HG02798 (cell line): ENCODE data around the gene CALHM3.

Experiments
- ATAC-seq: cut with Tn5 transposase; IDR thresholded peaks from one replicate; pipeline ENCODE4 v1.9.1; 2021; ENCODE audit warnings: mild to moderate bottlenecking; ENCODE audit not compliant: unreplicated experiment, poor library complexity

Gene CALHM3

DNA sequence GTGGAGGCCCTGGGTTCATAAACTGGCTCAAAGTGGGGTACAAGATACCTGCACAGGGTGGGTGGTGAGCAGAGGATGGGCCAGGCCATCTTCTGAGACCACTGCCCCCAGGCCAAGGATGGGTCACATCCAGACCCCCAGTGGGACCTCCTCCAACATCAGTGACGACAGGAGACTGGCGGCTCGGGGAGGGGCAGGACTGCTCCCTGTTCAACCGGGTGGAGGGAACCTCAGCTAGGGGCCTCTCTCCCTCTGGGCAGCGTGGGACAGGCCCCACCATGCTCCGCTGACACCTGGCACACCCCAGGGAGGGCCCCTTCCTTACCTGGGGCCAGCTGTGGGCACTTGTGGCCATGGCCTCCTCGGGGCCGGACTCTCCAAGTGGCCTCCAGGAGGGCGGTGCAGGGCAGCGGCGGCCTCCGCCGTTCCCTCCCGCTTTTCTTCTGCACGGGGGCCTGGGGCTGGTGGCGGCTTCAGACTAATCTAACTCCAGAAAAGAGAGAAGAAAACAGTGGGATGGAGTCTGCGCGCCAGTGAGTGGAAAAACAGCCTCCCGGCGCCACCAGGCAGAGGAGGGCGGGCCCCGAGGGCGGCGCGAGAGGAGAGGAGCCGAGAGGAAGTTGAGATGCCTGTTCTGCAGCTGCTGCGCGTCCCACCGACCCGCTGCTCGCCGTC lies 27.1 kb downstream of the CALHM3 start, which contains the start of gene CALHM2:
TSS of gene CALHM2 (minus strand) at position 540 of the 675 bp plus-strand sequence. CDS start 2,429 bp downstream, outside the sequence.
- ATAC-seq: peak; percentile 77

DNA sequence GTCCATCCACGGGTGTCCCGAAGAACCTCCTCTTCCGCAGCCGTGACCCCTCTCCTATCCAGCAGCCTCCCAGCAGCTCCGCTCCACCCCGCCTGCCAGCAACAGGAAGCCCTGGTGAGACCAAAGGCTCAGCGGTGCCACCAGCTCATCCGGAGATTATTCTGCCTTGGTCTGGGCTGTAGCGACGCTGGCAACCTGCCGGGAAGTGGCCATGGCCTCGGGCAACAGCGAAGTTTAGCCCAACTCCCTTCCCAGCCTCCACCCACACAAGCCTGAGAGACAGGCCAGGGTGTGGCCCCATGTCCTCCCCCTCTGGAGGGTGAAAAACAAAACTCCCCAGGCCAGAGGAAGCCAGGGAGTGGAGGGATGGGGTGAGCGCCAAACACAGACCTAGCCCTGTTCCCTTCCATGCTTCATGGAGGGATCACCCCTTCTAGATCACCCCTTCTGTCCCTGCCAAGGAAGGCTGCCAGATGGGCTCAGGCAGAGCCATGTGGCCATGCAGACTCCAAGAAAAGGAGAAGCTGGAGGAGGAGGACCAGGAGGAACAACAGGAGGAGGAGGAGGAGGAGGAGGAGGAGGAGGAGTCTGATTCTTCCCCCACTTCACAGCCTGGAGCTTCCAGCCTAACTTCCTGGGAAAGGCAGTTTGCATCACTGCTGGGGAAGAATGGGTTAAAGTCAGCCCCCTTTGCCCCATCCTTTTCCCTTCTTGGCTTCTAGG lies 27.8 kb downstream of the CALHM3 start:
- ATAC-seq: no peak

DNA sequence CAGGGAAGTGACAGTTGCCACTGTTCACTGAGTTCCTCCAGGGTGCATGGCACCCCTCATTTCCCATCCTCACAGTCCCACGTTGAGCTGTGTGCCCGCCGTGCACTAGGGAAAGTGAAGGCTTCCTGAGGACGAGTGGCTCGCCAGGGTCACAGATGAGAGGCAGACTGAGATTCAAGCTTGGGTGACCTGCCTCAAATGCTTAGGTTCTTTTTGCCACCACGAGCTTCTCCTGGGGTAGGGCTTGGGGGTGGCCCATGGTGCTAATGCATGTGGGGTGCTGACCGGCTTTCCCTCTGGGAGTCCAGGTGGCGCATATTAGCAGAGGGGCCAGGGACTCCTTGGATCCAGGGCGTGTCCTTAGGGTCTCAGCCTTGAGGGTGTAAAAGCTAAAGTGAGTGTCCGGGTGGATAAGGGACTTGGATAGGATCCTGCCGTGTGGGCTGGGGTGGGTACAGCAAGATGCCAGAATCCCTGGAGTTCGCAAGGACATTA lies 28.8 kb downstream of the CALHM3 start:
- ATAC-seq: no peak

DNA sequence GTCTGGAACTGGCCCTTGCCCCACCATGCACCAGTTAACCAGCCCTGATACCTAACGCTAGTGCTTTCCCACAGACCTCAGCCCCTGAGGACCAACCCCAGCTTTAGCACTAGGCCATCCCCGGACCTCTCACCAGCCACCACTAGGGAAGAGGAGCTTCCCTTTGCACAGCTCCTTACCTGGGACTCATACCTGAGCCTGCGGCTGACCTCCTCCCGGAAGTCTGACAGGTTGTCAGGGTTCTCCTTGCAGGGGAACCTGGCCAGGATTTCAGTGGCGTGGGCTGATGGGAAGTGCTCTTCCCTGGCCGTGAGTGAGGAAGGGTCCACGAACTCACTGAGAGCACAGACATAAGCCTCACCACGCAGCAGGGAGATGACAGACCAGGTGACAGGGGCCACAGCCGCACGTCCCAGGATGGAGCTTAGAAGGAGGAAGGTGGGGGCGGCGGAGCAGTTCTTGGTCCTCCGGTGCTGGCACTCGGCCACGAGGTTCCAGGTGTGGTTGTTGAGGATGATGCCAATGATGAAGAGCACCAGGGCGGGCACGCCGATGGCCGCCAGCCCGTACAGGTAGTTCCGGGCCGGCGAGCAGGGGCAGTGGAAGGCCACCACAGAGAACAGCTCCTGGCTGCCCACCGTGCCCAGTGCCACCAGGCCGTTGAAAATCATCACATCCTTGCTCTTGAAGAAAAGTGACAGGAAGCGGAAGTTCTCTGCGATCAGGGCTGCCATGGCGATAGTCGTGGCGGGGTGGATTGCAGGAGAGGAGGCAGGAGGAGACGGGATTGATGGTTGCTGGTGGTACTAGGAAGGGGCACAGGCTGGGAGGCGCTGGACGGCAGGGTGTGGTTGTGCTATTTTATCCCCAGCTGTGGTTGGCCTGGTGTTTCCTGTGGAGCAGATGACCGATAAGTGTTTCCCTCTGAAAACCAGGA lies 29.6 kb downstream of the CALHM3 start:
- ATAC-seq: no peak

DNA sequence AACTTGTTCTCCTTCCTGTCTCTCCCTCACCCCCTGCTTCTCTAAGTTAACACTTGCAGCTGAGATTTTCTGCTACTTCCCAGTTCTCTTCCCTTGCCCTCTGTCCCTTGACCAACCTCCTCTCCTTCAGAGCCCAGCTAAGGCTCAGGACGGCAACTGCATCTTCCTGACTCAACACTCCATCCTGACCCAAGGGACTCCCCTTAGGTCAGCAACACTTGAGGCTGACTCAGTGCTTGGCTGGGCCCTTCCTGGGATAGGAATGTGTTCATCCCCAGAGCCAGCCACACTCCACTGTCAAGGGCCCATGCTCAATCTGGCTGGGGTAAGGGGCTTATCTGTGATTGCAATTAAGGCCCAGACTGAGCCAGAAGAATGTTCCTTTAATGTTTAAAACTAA lies 30.3 kb downstream of the CALHM3 start:
- no peak for ATAC-seq

DNA sequence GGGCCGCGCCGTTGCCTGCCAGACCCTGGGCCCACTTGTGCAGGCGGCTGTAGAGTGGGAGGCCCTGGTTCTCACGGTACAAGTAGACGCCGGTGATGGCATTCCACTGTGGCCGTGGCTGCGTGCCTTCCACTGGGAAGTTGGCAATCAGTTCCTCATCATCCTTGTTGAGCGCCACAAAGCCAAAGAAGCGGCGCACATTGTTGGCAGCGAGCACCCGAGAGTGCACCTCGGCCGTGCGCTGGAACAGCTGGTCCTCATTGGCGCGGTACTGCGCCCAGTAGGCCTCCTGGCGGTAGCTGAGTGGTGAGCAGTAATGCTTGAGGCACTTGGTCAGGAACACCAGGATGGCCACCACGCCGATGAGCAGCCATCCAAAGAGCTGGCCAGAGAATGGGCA lies 31.9 kb downstream of the CALHM3 start:
- ATAC-seq: no peak

DNA sequence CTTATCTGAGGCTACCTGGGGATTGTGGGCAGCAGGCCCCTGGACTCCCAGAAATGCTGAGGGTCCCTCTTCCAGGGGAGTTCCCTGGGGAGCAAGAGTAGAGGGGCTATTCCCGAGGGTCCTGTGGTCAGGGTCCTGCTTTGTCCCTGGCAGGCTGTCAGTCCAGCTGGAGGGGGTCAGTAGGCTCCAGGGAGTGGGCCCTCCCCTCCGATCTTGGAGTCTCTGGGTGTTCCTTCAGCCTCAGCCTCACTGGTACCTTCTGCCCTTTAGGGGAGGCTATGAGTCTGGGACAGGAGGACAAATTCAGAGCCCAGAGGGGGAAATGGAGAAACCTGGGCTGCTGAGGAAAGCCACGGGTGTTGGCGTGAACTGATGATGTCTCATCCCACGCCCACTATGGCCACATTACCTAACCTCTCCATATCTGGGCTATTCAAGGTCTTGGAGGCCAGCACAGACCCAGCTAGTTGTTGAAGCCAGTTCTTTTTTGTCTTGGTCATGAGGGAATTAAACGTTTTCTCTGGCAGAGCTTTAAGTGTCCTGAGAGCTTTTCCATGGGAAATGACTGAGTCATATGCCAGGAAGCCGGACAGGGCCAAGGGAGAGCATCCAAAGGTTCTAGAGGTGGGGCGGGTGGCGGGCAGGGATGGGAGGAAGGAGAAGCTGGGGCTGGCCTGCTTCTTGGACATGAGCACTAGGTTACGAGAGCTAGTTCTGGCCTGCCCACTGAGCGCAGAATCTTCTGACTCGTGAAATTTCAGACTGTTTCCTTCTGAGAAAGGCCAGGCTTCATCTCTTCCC lies 33.1 kb downstream of the CALHM3 start:
- no peak for ATAC-seq

DNA sequence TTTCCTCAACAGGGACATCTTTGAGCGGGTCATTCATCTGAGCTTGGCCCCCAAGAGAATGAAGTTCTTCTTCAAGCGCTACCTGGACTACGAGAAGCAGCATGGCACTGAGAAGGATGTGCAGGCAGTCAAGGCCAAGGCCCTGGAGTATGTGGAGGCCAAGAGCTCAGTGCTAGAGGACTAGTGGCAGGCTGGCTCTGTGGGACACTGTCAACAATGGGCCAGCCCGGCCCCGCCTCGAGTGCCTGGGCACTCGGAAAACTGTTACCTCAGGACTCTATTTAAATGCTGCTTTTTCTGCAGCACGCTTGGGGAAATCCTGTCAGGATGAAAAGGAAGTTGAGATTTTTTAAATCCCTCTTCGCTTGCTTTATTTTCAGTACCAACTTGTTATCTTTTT lies 33.7 kb downstream of the CALHM3 start:
- no peak for ATAC-seq

DNA sequence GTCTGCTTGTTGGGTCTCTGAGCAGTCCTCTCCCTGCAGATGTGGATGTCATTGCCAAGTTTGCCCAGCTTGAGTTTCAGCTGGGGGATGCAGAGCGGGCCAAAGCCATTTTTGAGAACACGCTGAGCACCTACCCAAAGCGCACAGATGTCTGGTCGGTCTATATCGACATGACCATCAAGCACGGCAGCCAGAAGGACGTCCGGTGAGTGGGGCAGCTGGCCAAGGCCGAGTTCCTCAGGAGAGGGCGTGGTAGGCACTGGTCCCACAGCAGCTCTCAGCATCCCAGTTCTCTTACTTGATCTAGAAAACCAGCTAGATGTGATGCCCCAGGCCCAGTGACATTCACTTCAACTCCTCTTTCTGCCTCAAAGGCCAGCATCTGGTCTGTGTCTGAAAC lies 34.6 kb downstream of the CALHM3 start:
- no peak for ATAC-seq

DNA sequence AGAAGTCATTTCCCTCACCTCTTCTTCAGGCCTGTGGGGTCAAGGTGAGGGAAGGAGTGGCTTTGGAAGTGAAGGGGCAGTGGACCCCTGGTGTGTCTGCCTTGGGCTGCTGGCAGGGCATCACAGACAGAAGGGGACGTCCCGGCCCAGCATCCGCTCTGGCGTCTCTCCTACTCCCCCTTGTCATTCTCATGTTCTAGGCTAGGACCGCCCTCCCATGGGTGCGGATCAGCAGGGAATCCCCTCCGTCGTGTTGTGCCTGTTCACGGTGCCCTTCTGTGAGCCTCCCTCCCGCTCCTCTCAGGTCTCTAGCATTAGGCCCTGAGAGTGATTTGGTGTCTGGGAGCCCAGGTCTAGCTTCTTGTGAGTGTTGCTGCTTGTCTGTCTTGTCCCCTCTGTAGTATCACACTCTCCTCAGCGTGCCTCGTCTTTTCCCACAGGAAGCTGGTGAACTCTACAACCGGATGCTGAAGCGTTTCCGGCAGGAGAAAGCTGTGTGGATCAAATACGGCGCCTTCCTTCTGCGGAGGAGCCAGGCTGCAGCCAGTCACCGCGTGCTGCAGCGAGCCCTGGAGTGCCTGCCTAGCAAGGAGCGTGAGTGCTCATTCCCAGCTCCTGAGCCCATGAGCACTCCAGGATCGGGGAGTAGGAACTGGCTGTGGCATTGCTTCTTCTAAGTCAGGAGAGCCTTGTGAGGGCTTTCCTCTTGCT lies 35.4 kb downstream of the CALHM3 start:
- no peak for ATAC-seq

DNA sequence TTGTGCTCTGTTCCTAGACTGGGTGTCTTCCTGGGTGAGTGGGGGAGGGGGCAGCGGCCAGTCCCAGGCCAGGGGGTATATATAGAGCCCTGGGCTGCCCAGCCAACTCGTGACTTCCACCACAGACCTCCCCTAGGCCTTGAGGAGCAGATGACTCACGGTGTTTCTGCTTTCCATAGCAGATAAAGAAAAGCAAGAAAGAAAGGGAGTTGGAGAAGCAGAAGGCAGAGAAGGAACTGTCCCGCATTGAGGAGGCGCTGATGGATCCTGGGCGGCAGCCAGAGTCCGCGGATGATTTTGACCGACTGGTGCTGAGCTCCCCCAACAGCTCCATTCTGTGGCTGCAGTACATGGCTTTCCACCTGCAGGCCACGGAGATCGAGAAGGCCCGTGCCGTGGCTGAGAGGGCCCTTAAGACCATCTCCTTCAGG lies 37.0 kb downstream of the CALHM3 start:
- ATAC-seq: no peak

DNA sequence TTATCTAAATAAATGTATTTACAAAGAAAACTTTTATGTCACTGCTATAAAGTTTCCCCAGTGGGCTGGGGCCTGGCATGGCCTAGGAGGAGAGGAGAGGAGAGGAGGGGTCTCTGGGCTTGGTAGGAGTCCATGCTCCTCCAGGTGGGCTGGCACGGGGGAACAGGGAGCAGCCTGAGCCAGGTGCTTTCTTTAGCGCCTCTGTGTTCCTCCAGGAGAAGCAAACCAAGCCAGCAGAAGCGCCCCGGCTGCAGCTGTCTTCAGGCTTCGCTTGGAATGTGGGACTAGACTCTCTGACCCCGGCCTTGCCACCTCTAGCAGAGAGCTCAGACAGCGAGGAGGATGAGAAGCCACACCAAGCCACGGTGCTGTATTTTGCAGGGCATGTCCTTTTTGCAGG lies 37.4 kb downstream of the CALHM3 start:
- ATAC-seq: no peak

DNA sequence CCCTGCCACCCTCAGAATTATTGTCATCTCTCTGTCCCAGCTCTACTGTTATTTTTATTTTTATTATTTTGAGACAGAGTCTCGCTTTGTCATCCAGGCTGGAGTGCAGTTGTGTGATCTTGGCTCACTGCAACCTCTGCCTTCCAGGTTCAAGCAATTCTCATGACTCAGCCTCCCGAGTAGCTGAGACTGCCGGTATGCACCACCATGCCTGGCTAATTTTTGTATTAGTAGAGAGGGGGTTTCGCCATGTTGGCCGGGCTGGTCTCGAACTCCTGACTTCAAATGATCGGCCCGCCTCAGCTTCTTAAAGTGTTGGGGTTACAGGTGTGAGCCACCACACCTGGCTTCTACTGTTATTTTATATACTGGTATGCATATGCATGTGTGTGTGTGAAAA lies 37.8 kb downstream of the CALHM3 start:
- no peak for ATAC-seq

DNA sequence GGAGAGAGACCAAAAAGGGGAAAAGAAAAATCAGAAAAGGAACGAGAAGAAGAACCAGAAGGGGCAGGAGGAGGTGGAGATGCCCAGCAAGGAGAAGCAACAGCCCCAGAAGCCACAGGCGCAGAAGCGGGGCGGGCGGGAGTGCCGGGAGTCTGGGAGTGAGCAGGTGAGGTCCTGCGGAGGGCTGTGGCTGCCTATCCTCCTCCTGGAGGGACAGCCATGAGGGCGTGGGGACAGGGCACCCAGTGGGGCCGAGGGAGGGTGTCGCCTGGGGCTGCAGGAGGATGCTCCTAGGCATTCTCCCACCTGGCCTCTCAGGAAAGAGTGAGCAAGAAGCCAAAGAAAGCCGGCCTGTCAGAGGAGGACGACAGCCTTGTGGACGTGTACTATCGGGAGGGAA lies 38.6 kb downstream of the CALHM3 start:
- no peak for ATAC-seq

DNA sequence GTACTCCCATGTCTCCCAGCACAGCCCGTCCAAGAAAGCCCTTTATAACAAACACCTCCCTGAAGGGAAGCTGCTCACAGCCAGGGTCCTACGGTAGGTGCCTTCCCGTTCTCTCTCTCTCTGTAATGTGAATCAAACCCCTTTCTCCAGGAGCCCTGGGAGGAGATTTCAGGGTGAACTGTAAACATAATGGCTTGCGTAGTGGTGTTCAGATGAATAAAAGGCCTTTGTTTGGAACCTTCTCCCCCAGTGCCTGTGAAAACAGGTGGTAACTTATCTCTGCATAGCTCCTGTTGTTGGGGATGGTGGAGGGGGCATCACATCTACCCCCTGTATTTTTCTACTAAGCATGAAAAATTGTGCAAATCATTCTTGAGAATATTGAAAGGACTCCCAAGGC lies 39.3 kb downstream of the CALHM3 start:
- no peak for ATAC-seq

DNA sequence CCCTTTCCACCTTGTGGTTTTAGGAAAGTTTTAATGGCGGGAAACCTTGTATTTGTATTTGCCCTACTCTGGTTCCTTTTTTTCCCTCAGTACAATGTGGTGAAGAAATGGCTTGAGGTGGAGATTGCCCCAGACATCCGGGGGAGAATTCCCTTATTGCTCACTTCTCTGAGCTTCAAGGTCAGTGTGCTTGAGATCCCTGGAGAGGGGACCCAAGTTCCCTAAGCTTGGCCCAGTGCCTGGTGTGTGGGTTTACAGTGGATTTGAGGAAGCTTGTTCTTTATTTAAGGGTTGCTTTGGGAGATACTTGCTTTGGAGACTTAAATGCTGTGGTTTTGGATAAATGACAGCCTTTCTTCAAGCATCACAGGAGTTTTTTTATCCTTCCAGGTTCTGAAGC lies 45.2 kb downstream of the CALHM3 start:
- ATAC-seq: no peak

DNA sequence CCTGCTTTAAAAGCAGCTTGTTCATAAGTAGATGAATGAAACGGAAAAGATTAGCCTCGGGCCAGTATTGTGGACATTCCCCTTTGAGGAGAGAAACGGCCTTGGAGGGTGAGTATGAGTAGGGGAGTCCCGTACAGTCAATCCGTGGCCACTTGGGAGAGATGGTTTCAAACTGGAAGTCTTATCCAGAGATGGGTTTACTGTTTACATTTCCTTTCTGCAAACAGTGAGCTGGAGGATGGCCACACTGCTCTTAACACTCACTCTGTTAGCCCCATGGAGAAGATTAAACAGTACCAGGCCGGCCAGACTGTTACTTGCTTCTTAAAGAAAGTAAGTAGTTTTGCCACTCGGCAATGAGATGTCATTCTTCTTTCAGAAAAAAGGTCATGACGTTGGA lies 47.1 kb downstream of the CALHM3 start:
- ATAC-seq: no peak

DNA sequence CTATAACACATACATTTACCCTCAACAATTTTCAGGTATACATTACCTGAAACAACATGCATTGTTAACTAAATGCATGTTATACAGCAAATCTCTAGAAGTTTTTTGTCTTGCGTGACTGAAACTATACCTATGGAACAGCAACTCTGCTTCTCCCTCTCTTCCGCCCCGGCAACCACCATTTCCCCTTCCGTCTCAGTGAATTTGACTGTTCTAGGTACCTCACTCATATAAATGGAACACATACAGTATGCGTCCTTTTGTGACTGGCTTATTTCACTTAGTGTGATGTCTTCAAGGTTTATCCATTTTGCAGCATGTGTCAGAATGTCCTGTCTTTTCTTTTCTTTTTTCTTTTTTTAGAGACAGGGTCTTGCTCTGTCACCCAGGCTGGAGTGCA lies 49.4 kb downstream of the CALHM3 start:
- no peak for ATAC-seq

DNA sequence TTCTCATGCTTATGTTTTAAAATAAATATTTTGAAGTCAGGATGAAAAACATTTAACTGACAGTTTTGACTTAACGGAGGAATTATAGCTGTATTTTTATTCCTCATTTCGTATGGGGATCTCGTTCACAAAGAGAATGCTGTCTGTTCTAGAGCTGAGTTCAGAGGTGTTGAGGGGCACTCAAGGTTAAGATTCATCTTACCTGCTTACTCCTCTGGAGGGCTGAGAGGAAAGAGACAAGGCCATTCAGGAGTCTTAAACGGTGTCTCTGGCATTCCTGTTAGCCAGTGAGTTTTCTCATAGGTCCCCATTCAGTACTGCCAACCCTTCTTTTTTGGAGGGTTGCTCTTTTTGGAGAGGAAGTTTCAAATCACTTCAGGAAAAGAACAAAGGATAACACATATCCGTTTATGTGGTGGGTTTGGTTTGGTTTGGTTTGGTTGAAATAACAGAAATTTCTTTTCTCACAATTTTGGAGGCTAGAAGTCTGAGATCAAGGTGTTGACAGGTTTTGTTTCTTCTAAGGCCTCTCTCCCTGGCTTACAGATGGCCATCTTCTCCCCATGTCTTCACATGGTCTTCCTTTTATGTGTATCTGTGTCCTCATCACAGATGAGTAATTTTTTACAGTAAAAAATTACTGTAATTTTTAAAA lies 49.9 kb downstream of the CALHM3 start:
- ATAC-seq: no peak
